ENCODE measurements around the gene PLCL1.

DNA sequence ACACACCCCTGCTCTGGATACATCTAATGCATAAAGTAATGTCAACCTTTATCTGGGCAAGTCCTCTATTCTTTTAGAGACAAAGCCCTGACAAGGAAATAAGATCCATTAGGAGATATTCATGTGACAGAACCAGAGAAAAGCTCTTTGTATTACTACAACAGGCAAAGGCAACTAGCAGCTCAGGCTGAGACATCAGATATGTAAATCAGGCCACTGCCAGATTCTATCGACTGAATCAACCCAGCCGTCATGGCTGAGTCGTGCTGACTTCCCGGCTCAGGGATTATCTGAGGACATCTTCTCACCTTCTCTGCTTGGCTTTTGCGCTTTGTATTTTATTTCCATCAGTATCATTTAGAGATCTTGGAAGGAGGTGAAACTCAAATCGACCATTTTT, 294.5 kb downstream of the PLCL1 start:
- TF ChIP-seq, protein P1, sequence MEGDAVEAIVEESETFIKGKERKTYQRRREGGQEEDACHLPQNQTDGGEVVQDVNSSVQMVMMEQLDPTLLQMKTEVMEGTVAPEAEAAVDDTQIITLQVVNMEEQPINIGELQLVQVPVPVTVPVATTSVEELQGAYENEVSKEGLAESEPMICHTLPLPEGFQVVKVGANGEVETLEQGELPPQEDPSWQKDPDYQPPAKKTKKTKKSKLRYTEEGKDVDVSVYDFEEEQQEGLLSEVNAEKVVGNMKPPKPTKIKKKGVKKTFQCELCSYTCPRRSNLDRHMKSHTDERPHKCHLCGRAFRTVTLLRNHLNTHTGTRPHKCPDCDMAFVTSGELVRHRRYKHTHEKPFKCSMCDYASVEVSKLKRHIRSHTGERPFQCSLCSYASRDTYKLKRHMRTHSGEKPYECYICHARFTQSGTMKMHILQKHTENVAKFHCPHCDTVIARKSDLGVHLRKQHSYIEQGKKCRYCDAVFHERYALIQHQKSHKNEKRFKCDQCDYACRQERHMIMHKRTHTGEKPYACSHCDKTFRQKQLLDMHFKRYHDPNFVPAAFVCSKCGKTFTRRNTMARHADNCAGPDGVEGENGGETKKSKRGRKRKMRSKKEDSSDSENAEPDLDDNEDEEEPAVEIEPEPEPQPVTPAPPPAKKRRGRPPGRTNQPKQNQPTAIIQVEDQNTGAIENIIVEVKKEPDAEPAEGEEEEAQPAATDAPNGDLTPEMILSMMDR (IDR thresholded peaks at IDR 0.05): no peak
- no peak for TF ChIP-seq POLR2A (IDR thresholded peaks at IDR 0.05)

All from esophagus squamous epithelium (tissue), 4 donors.